ENCODE measurements around the gene GNAI3.
A peak's percentile ranks its signal among the peaks of the same experiment; 100 is the strongest.

Gene GNAI3

GRCh38 chr1:109534307-109534858 is 14.0 kb upstream of the GNAI3 start:
- no peak overlapping the region for H3K4me3 ChIP-seq (replicated peaks; ENCODE audit: insufficient read depth, low read length)
- DNase-seq (ENCODE audit: low read depth in 1 of 2, low spot score in 1 of 2), result no peak
- no peaks in the 10 kb centered on the region for H3K27me3 ChIP-seq (ENCODE audit: insufficient read depth, poor library complexity, severe bottlenecking)
- TF ChIP-seq POLR2AphosphoS5 (IDR thresholded peaks at IDR 0.05; ENCODE audit: low read depth), result no peak
- TF ChIP-seq SPI1 (IDR thresholded peaks at IDR 0.05; ENCODE audit: borderline replicate concordance, low read depth), result no peak
- no peak for TF ChIP-seq CTCF (IDR thresholded peaks at IDR 0.05; ENCODE audit: insufficient read depth, low read length)
- no peak for TF ChIP-seq GABPA (IDR thresholded peaks at IDR 0.05; ENCODE audit: low read depth)
- no peak for TF ChIP-seq REST (IDR thresholded peaks at IDR 0.05; ENCODE audit: insufficient replicate concordance, low read depth)
- H3K27ac ChIP-seq (replicated peaks), result no peak overlapping the region

- DNase-seq (ENCODE audit: low read depth in 1 of 2, low spot score in 1 of 2), result peak in 1 of 2 experiments; percentile 30
- TF ChIP-seq GABPA (IDR thresholded peaks at IDR 0.05; ENCODE audit: low read depth) (no peak), CTCF (IDR thresholded peaks at IDR 0.05; ENCODE audit: insufficient read depth, low read length) (no peak)
- no peak overlapping the region for H3K27ac ChIP-seq (replicated peaks)
Observed at GRCh38 chr1:109535481-109535880, 12.9 kb upstream of the GNAI3 start.

GRCh38 chr1:109535971-109536491 is 12.4 kb upstream of the GNAI3 start:
- Histone ChIP-seq H3K27me3 (ENCODE audit: insufficient read depth, poor library complexity, severe bottlenecking) (no peaks in the 10 kb centered on the region), H3K4me3 (replicated peaks; ENCODE audit: insufficient read depth, low read length) (no peak overlapping the region), H3K27ac (replicated peaks) (no peak overlapping the region)
- TF ChIP-seq POLR2AphosphoS5 (IDR thresholded peaks at IDR 0.05; ENCODE audit: low read depth) (no peak), SPI1 (IDR thresholded peaks at IDR 0.05; ENCODE audit: borderline replicate concordance, low read depth) (no peak), GABPA (IDR thresholded peaks at IDR 0.05; ENCODE audit: low read depth) (no peak), CTCF (IDR thresholded peaks at IDR 0.05; ENCODE audit: insufficient read depth, low read length) (no peak), REST (IDR thresholded peaks at IDR 0.05; ENCODE audit: insufficient replicate concordance, low read depth) (no peak)
- no peak for DNase-seq (ENCODE audit: low read depth in 1 of 2, low spot score in 1 of 2)

More at GRCh38 chr1:109535481-109535880, 12.9 kb upstream of the GNAI3 start:
- no peak overlapping the region for H3K4me3 ChIP-seq (replicated peaks; ENCODE audit: insufficient read depth, low read length)
- H3K27me3 ChIP-seq (ENCODE audit: insufficient read depth, poor library complexity, severe bottlenecking), result no peaks in the 10 kb centered on the region

Measured in HL-60 (cell line).